ENCODE data around the gene TESMIN.

Gene TESMIN

GRCh38 chr11:68707527-68707926, 43.8 kb downstream of the TESMIN start:
- DNase-seq: no peak

DNA sequence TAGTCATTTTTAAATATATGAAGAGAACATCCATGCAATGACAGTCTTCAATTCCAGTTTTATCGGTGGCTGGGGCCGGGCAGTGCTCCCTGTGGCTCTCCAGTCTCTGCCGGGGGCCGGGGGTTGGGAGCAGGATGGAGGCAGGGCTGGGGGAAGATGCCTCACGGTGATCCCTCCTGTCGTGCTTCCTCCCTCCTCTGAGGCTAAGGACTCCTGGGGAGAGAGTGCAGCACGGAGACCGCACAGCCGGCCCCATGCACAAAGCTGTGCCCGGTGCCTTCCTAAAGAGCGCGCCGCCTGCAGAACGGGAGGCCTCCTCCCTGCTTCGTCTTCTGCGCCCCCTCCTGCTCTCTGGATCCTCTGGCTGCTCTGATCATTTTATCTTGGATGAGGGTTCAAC, 46.4 kb downstream of the TESMIN start:
- no peak for DNase-seq

GRCh38 chr11:68698993-68699392, 52.3 kb downstream of the TESMIN start:
- no peak for DNase-seq

- DNase-seq: no peak
Measured at GRCh38 chr11:68695531-68695930, 55.8 kb downstream of the TESMIN start.

GRCh38 chr11:68694431-68695297, 56.7 kb downstream of the TESMIN start:
- DNase-seq: no peak

DNA sequence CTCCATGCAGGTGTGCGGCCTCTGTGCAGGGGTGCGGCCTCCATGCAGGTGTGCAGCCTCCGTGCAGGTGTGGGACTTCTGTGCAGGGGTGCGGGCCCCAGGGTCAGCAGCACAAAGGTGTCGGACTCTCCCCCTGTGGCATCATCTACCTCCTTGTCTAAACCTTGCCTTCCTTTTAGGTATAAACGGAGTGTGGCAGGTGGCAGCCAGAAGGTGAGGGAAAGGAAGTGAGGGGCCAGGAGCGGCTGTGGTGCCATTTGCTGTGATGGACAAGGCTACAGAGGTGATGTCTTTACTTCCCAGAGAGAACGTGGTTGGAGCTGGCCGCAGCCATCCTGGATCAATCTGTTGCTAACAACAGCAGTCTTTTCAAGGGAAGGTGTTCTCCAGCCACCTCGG, 57.8 kb downstream of the TESMIN start:
- DNase-seq: no peak

GRCh38 chr11:68692871-68693483, 58.3 kb downstream of the TESMIN start:
- no peak for DNase-seq

DNA sequence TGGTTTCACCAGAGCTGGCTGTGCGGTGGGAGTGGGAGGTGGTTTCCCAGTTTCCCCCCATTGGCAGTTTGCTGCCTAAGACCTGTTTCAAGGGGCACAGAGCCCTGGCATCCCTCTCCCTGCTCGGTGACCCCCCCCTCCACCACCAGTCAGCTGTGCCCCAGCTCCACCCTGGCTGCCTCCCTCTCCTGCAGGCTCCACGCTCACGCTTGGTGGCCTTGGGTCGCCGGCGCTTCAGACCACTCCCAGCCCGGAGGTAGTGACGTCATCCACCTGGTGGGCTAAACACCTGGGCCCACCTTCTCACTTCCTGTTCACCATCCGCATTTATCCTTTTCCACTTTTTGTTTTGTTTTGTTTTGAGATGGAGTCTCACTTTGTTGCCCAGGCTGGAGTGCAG, 59.2 kb downstream of the TESMIN start:
- DNase-seq: no peak

- DNase-seq: no peak
Measured at GRCh38 chr11:68691402-68691784, 59.9 kb downstream of the TESMIN start.

DNA sequence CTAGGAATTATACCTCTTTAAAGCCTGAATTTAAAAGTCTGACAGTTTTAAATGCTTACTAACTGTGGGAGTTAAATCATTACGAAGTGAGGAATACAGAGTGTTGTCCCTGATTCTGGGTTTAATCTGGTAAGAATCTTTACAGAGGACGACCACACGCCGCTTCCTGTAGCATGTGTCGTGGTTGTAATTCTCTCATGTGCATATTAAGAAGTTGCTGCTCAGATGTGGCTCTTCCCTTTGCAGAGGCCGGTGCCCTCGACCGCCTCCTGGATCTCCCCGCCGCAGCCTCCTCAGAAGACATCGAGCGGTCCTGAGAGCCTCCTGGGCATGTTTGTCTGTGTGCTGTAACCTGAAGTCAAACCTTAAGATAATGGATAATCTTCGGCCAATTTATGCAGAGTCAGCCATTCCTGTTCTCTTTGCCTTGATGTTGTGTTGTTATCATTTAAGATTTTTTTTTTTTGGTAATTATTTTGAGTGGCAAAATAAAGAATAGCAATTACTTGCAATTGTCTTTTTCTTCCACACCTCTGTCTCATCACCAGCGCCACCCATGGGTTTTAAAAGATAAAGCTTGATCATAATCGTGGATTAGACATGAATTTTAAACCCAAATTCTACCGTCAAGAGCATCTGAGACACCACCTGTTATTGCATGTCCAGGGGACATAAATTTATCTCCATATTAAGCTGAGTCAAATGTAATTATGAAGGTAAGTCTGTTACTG, 60.5 kb downstream of the TESMIN start:
- peak; percentile 8 to 33 for DNase-seq

DNA sequence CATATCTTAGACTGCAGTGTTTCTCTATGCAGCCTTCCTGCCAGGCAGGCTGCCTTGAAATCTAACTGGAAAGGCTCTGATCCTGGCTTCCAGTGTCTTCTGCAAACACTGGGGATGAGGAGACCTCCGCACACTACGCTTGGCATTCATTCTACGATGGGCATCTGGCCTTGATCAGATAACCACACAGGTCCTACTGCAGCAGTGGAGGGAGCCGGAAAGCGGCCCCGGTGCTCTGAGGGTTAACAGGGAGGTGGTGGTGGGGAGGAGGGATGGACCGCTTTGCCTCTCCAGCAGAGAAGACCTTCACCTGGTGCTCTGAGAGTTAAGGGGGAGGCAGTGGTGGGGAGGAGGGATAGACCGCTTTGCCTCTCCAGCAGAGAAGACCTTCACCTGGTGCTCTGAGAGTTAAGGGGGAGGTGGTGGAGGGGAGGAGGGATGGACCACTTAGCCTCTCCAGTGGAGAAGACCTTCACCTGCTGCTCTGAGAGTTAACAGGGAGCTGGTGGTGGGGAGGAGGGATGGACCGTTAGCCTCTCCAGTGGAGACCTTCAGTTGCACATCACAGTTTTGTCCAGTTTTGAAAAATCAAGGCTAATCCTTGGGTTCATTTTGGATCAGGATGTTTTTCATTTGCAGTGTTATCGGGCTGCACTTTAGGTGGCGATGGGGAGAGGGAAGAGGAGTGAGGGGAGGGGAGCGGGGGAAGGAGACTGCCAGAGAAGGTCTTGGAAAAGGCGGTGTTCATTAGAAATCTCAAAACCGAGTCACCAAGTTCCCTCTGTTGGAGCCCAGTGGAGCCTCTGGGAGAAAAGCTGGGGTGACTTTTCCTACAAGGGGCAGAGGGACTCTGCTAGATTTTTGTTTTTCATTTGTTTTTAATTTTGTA, 61.3 kb downstream of the TESMIN start:
- no peak for DNase-seq

GRCh38 chr11:68688881-68689280, 62.4 kb downstream of the TESMIN start:
- no peak for DNase-seq

GRCh38 chr11:68687986-68688385, 63.3 kb downstream of the TESMIN start:
- no peak for DNase-seq

- no peak for DNase-seq
Measured at GRCh38 chr11:68687311-68687710, 64.0 kb downstream of the TESMIN start.

DNA sequence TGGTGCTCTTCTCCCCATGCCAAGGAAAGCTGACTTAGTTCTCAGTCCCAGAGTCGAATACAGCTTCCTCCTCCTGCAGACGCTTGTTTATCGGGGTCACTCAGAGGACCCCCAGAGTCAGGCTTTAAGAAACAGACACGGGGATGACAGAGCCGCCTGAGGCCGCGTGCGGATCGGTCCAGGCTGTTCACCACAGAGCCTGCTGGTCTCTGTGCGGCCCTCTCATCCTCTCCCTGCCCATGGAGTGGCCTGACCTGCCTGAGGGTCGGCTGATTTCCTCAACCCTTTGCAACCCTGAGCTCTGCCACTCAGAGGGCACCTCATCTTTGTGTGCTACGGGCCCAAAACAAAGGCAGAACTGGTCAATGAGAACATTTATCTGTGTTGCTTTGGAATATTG, 64.8 kb downstream of the TESMIN start:
- no peak for DNase-seq

- DNase-seq: no peak
Measured at GRCh38 chr11:68685656-68686380, 65.5 kb downstream of the TESMIN start.

- peak; percentile 24 to 26 for DNase-seq
Measured at GRCh38 chr11:68684385-68685356, 66.6 kb downstream of the TESMIN start, which contains the start of gene GAL. GAL (plus strand) TSS chr11:68684544; CDS start chr11:68684924, 380 bp downstream.

- no peak for DNase-seq
Measured at GRCh38 chr11:68683536-68684384, 67.6 kb downstream of the TESMIN start.

GRCh38 chr11:68683121-68683520, 68.2 kb downstream of the TESMIN start:
- DNase-seq: no peak

- no peak for DNase-seq
Measured at GRCh38 chr11:68682531-68682961, 68.8 kb downstream of the TESMIN start.

Data from activated CD4-positive, alpha-beta T cell treated with anti-CD3 and anti-CD28 coated beads, Interleukin-2, amount 50 U/mL, for 48 hours (primary cell).